ENCODE measurements around the gene INSRR. TPM values are rescaled to one million over a fixed set of nuclear protein-coding genes. Genes with fewer than 3 reads are reported as not detected.

Gene INSRR
- total and polyA plus RNA-seq, 9 of the 15 experiments (the other 6 are each of a cell fraction or from before 2014, with no cell fraction given) = 0.03 to 0.18 (median 0.06) TPM; not detected in 3

DNA sequence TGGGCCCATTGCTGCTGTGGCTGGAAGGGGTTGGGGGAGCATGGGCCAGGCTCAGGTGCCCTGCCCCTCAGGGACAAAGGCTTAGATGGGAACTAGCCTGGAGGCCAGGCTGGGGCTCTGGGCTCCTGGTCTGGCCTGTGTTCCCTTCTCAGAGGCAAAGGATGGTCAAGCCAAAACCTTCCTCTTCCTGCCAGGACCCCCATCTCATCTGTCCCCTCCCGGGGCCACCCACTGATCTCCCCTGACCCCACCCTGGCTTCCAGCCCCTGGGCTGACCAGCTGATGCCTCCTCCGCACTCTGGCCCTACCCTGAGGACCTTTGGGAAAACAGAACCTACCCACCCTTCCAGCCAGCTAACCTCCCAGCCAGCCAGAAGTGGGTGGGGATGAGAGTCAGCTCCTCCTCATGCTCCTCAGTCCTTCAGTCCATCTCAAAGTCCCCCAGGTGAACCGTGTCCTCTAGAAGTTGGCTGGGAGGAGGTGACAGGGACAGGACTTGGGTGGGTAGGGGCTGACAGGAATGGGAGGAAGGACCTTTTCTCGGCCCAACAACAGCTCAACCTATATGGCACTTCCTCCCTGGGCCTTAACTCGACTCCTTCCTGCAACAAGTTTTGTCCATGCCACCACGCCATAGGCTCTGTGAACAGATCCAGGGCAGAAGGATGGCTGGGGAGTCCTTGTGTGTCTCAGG is 42.1 kb upstream of the INSRR start:
- DNase-seq (ENCODE audit: extremely low read depth in 1 of 4, low spot score in 3 of 4) (no peak), FAIRE-seq (no peak), ATAC-seq (no peak; the same call in 2 of the 3 replicates)
- Histone ChIP-seq H2AFZ (ENCODE audit: low read depth, low read length) (peak overlapping the region; percentile 15; the same call in 1 of the 2 replicates), H3K27ac (ENCODE audit: extremely low read depth, low read depth, low read length) (no peak overlapping the region), H3K4me2 (ENCODE audit: insufficient read depth, low read length) (no peak overlapping the region), H3K79me2 (ENCODE audit: control insufficient read depth, insufficient read depth, low read length) (no peaks in the 10 kb centered on the region), H3K9me3 (replicated peaks; ENCODE audit: control insufficient read depth, insufficient read depth, low read depth, low read length) (no peaks in the 10 kb centered on the region), H3K27me3 (ENCODE audit: control insufficient read depth in 2 of 2, insufficient read depth in 2 of 2, low read length in 2 of 2) (no peaks in the 10 kb centered on the region), H3K36me3 (ENCODE audit: control insufficient read depth, insufficient read depth, low read length) (no peaks in the 10 kb centered on the region), H3K4me3 (no peak overlapping the region), H3K9ac (ENCODE audit: insufficient read depth in 1 of 2, low read depth in 2 of 2, low read length in 2 of 2) (peak overlapping the region in 1 of 2 experiments; percentile 21; a peak in 1 of 4 replicates), H3K4me1 (replicated peaks in 1 of 2; ENCODE audit: control insufficient read depth in 2 of 2, insufficient read depth in 2 of 2, low read length in 2 of 2) (peaks cover 15 to 42% of the 10 kb centered on the region in 2 experiments; a peak in 4 of 5 replicates), H4K20me1 (replicated peaks; ENCODE audit: control insufficient read depth, insufficient read depth, low read length) (no peaks in the 10 kb centered on the region), H3K9me1 (ENCODE audit: control insufficient read depth, insufficient read depth, low read length) (no peaks in the 10 kb centered on the region)
- POLR2A ChIA-PET = interaction anchor here (1.3 to 1.8 kb wide), 3 partner anchors 10 to 212 kb away, joined by 3 to 6 read pairs (median 3); no protein-coding TSS in a partner anchor
- in situ Hi-C loops (cut with MboI) = no loop called here
- CTCF ChIA-PET (ENCODE audit: low intra/inter-chr PET ratio) = interaction anchor here (0.7 kb wide), 1 partner anchor 9 kb away, joined by 4 read pairs; no protein-coding TSS in a partner anchor
- WGBS (ENCODE audit: insufficient coverage, low coverage, missing lambda C conversion rate) = 39% methylated on average over 6 of the region's 6 CpGs
- no TSS peak for BruUV-seq (replicated peaks)
- intact Hi-C loops (cut with micrococcal nuclease) = no loop called here
- TF ChIP-seq HSF4 (CRISPR knock-in tag; IDR thresholded peaks at IDR 0.05; ENCODE audit: borderline replicate concordance) (no peak), MEIS2 (IDR thresholded peaks at IDR 0.05; ENCODE audit: partially characterized antibody) (no peak), GABPB2 (CRISPR knock-in tag; conservative IDR thresholded peaks at IDR 0.05) (no peak), ZNF274 (IDR thresholded peaks at IDR 0.05; ENCODE audit: borderline replicate concordance, low read depth, low read length) (no peak), TSC22D4 (tag; IDR thresholded peaks at IDR 0.05) (no peak), SPI1 (IDR thresholded peaks at IDR 0.05; ENCODE audit: borderline replicate concordance, low read depth, low read length) (peak; percentile 53; the same call in 1 of the 2 replicates), YBX1 (IDR thresholded peaks at IDR 0.05) (no peak)
- TF ChIP-seq, protein P1, sequence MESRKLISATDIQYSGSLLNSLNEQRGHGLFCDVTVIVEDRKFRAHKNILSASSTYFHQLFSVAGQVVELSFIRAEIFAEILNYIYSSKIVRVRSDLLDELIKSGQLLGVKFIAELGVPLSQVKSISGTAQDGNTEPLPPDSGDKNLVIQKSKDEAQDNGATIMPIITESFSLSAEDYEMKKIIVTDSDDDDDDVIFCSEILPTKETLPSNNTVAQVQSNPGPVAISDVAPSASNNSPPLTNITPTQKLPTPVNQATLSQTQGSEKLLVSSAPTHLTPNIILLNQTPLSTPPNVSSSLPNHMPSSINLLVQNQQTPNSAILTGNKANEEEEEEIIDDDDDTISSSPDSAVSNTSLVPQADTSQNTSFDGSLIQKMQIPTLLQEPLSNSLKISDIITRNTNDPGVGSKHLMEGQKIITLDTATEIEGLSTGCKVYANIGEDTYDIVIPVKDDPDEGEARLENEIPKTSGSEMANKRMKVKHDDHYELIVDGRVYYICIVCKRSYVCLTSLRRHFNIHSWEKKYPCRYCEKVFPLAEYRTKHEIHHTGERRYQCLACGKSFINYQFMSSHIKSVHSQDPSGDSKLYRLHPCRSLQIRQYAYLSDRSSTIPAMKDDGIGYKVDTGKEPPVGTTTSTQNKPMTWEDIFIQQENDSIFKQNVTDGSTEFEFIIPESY (CRISPR knock-in tag; IDR thresholded peaks at IDR 0.05) = no peak
- TF ChIP-seq, protein P2, sequence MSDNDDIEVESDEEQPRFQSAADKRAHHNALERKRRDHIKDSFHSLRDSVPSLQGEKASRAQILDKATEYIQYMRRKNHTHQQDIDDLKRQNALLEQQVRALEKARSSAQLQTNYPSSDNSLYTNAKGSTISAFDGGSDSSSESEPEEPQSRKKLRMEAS (CRISPR knock-in tag; IDR thresholded peaks at IDR 0.05) = 0 out of 2 replicates have a peak, but pooled peaks have one; percentile 3
- TF ChIP-seq, protein P3, sequence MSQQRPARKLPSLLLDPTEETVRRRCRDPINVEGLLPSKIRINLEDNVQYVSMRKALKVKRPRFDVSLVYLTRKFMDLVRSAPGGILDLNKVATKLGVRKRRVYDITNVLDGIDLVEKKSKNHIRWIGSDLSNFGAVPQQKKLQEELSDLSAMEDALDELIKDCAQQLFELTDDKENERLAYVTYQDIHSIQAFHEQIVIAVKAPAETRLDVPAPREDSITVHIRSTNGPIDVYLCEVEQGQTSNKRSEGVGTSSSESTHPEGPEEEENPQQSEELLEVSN (IDR thresholded peaks at IDR 0.05; ENCODE audit: borderline replicate concordance in 1 of 2, extremely low read depth in 1 of 2, insufficient read depth in 1 of 2, insufficient read length in 1 of 2, low read depth in 1 of 2, low read length in 1 of 2, poor library complexity in 1 of 2, severe bottlenecking in 1 of 2) = no peak

Measured in K562 (cell line).